Endothelial cell of hepatic sinusoid (primary cell): Measurements from ENCODE around the gene MASTL.
"Not testable (repeated sequence)": the region's sequence is repeated elsewhere in the genome, so short reads cannot be mapped to it uniquely, and the experiment has no call there.

Source experiments
- in situ Hi-C: cut with HindIII; loops from 2 replicates; pipeline ENCODE4 v1.10.0; 2017; ENCODE audit warnings: low sequenced_read_pairs

The MASTL gene

GRCh38 chr10:27155066-27155754 is at the start of gene MASTL:
Gene MASTL (plus strand): TSS chr10:27155352. CDS start chr10:27155427, 75 bp downstream.
- in situ Hi-C loops: no loop called here

- in situ Hi-C loops: no loop called here
Observed at GRCh38 chr10:27108165-27108564, 47.0 kb upstream of the MASTL start.

- in situ Hi-C loops: loop anchor here (10.0 kb wide), 1 partner anchor 60 kb away; no protein-coding TSS in a partner anchor
Observed at GRCh38 chr10:27134371-27134770, 20.8 kb upstream of the MASTL start.

GRCh38 chr10:27138277-27138676 is 16.9 kb upstream of the MASTL start:
- in situ Hi-C loops: loop anchor here (10.0 kb wide), 1 partner anchor 63 kb away; no protein-coding TSS in a partner anchor

GRCh38 chr10:27143686-27144085 is 11.5 kb upstream of the MASTL start:
- in situ Hi-C loops: no loop called here

GRCh38 chr10:27145937-27146336 is 9.2 kb upstream of the MASTL start:
- in situ Hi-C loops: no loop called here

- in situ Hi-C loops: no loop called here
Observed at GRCh38 chr10:27147701-27148100, 7.5 kb upstream of the MASTL start.

DNA sequence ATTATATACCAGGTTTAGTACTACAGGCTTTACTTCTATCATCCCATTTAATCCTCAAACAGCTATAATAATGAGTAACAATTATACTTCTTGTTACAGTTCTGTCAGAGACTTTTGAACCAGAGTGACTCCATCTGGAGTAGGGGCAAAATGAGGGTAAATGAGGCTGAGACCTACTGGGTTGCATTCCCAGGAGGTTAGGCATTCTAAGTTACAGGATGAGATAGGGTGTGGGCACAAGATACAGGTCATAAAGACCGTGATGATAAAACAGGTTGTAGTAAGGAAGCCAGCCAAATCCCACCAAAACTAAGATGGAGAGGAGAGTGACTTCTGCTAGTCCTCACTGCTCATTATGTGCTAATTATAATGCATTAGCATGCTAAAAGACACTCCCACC is 4.9 kb upstream of the MASTL start:
- in situ Hi-C loops: no loop called here

GRCh38 chr10:27152687-27153086 is 2.5 kb upstream of the MASTL start:
- in situ Hi-C loops: no loop called here

GRCh38 chr10:27153329-27153728 is 1.8 kb upstream of the MASTL start:
- in situ Hi-C loops: no loop called here

GRCh38 chr10:27153845-27154193 is 1.3 kb upstream of the MASTL start:
- in situ Hi-C loops: no loop called here

DNA sequence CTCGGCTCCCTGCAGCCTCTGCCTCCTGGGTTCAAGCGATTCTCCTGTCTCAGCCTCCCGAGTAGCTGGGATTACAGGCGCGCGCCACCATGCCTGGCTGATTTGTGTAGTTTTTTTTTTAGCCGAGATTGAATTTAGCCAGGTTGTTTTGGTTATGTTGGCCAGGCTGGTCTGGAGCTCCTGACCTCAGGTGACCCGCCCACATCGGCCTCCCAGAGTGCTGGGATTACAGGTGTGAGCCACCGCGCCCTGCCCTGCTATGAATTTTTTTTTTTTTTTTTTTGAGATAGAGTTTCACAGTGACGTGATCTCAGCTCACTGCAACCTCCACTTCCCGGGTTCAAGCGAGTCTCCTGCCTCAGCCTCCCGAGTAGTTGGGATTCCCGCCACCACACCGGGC is 1.4 kb downstream of the MASTL start:
- in situ Hi-C loops: not testable (repeated sequence)

GRCh38 chr10:27157150-27157549 is 2.0 kb downstream of the MASTL start:
- in situ Hi-C loops: no loop called here

DNA sequence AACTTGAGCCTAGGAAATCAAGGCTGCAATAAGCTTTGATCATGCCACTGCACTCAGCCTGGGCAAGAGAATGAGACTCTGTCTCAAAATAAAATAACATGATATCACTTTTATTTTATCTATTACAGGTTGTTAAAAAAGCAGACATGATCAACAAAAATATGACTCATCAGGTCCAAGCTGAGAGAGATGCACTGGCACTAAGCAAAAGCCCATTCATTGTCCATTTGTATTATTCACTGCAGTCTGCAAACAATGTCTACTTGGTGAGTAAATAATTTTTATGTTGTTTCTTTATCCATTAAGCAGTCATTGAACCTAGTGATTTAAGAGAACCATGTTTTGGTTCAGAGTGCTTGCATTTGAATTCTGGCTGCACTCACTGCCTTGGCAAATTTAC is 3.3 kb downstream of the MASTL start:
- in situ Hi-C loops: no loop called here

- in situ Hi-C loops: no loop called here
Observed at GRCh38 chr10:27169849-27170248, 14.7 kb downstream of the MASTL start.

DNA sequence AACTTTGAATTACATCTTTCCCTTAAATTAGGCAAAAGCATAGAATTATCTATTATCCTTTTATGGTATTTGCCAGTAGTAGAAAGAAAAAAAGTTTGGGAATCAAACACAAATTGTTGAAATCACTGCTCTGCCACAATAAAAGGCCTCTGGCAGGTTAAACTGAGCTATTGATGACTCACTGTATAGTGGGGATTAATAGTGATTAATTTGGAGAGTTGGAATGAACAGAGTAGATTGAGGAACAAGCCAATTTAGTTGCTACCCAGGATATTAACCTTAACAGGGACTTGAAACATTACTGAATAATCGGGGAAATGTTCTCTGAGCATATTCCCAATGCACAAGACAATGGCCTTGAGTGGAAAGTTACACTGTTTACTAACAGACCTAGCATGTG is 33.1 kb downstream of the MASTL start:
- in situ Hi-C loops: no loop called here

DNA sequence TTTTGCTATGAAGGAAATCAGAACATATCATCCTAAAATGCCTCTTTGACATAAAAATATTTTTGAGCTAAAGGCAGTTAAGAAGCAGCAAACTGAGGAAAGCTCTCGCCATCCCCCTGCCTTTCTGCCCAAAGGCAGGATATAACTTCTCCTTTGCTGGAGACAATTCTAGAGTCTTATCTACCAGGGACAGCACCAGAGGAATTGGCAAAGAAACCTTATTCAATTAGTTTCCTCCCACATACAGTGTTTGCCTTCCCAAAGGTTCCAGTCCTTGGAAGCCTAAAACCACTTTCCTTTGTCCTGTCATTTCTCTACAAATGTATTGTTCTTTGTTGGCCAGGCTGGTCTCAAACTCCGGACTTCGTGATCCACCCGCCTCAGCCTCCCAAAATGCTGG is 33.7 kb downstream of the MASTL start:
- in situ Hi-C loops: no loop called here

- in situ Hi-C loops: no loop called here
Observed at GRCh38 chr10:27190508-27190907, 35.4 kb downstream of the MASTL start.

DNA sequence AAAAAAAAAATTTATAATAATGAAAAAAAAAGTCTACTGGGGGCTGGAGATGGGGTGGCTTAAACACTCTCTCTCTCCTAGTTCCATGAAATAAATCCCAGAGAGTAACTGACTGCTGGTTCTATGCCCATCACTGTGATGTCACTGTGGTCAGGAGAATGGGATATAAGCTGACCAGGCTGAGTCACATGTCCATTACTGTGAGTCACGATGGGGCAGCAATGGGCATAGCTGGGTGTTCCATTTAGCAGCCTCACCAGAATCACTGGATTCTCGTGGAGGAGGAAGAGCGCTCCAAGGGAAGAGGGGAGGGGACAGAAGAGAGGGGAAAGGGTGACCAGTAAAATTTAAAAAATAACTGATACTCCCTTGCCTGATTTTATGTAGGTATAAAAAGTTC is 37.1 kb downstream of the MASTL start:
- in situ Hi-C loops: no loop called here

DNA sequence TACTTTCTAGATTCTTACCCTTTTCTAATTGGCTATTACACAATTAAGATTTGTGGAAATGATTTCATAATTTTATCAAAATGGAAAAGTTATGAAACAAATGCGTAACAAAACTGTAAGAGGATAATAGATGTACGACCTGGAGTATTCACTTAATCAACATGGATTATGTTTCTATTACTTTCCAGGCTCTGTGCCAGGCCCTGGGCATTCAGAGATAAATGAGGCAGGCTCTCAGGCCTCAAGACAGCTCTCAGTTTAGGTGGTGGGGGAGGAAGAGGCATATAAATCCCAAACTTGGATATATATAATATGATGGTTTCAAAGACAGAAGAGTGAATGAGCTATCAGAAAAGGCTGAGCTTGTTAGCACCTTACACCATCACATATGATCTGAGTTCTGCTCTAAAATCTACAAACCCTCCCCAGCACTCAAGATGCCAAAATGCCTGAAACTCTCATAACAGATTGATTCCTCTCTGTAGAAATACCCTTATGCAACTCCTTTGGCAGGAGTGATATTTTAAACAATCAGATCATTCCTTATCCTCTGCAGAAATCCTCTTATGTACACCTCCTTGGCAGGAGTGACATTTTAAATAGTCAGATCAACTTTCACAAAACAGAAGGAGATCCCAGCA is 42.9 kb downstream of the MASTL start:
- in situ Hi-C loops: no loop called here

DNA sequence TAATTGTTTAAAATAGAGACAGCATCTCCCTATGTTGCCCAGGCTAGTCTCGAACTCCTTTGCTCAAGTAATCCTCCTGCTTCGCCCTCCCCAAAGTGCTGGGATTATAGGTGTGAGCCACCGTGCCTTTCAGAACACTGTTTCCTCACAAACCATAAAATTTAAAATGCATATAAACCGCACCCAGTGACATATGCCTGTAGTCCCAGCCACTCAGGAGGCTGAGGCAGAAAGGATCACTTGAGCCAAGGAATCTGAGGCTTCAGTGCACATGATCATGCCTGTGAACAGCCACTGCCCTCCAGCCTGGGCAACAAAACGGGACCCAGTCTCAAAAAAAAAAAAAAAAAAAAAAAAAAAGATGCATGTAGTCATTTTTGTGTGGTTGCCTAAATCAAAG is 48.7 kb downstream of the MASTL start:
- in situ Hi-C loops: no loop called here

GRCh38 chr10:27207350-27207749 is 52.2 kb downstream of the MASTL start:
- in situ Hi-C loops: no loop called here

GRCh38 chr10:27223964-27224363 is 68.8 kb downstream of the MASTL start:
- in situ Hi-C loops: no loop called here
